ENCODE results near the gene SMIM23.

SMIM23 gene

GRCh38 chr5:171785517-171785916 lies at the start of gene SMIM23:
SMIM23 (plus strand) TSS chr5:171785817; CDS start chr5:171785872, 55 bp downstream.
- no peak for DNase-seq

DNA sequence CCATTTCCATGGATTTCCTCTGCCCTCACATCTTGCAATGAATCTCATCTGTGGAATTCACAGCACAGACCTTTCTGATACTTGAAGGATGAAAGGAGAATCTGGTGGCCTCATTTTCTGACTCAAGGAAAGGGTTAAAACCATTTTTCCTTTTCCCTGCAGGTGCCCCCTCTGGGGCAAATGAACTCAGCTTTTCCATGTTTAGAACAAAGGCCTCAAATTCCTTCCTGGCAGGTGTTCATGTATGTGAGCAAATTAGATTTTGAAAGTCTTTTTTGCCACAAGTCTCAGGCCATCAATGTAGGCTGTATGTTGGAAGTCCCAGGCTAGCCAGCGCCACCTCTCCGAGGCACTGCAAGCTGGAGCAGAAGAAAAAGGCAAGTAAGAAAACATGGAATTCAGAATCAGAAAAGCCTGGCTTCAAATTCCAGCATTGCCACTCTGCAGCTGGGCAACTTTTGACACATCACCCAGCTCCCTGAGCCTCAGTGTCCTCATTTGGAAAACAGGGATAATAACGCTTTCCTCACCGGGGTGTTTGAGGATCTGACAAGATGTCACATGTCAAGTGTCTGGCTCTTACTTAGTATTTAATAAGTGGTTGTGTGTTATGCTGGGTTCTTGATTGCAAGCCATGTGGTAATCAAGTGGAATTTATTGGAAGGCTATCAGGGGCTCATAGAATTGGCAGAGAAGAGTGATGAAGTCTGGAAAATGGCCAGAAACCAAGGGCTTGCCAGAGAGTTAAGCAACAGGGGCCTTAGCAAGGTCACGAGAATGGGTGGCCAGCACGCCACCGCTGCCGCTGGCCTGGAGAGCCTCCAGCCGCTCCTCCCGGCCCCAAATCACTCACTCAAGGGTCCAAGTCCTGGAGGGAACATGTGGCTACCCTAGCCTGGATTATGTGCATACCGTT lies 48.4 kb upstream of the SMIM23 start:
- DNase-seq: no peak

DNA sequence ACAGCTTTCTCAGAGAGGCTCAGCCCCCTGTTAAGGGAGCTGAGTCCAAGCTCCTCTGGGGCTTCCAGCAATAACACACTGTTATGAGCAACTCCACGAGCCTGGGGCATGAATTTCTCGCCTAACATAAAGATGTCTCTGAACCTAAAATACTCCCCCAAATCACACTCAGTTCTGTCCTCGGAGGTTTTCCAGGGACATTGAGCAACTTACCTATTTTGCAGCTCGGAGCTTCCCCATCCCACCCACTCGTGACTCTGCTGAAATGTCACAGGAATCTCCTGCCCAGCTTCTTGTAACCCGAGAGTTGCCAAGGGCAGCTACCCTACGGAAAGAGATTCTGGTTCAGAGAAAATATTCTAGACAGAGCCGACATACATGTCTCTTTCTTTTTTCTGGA lies 47.1 kb upstream of the SMIM23 start:
- no peak for DNase-seq

- no peak for DNase-seq
Measured at GRCh38 chr5:171739271-171739670, 46.3 kb upstream of the SMIM23 start.

DNA sequence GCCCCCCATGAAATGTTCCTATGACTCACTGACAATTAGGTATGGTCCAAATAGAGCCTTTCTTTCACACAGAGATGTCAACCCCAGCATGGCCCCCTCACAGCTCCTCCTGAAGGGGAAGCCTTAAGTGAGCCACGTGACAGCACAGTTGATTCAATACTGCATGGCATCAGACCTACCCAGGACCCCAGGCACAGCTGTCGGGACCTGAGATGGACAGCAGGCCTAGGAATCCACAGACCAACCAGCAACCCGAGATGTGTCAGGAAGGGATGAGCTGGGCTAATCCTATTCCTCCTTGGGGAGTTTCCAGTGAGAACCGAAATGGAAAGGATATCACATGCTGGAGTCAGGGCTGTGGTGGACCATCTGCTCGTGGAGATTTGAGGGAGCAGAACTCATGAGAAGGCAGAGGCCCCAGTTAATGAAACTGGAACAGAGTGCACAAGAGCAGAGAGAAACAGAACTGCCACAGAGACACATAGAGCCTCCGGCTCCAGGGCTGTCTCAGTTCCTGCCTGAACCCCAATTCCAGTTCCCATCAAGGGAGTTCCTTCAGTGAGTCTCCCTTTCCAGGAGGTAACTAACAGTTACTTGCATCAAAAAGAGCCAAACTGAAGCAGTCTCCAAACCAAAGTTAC lies 42.1 kb upstream of the SMIM23 start:
- no peak for DNase-seq

- no peak for DNase-seq
Measured at GRCh38 chr5:171744264-171744663, 41.4 kb upstream of the SMIM23 start.

- DNase-seq: no peak
Measured at GRCh38 chr5:171744882-171745281, 40.7 kb upstream of the SMIM23 start.

DNA sequence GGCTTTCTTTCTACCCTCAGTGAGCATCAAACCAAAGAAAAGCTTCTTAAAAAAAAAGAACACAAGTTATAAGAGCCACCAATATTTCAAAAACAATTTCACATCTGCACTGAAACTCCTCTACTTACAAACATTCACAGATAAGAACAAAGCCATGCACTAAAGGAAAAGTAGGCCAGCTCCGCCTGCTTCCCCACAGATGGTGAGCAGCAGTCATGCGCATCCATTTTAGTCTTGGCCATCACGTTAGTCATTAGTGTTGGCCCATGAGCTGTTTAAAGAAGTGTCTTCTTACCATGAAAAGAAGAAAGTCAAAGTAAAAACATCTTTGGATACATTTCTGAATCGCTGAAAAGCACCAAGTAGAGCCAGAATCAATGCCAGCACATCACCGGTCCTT lies 40.0 kb upstream of the SMIM23 start:
- DNase-seq: no peak

GRCh38 chr5:171747061-171747859 lies 38.4 kb upstream of the SMIM23 start:
- no peak for DNase-seq

DNA sequence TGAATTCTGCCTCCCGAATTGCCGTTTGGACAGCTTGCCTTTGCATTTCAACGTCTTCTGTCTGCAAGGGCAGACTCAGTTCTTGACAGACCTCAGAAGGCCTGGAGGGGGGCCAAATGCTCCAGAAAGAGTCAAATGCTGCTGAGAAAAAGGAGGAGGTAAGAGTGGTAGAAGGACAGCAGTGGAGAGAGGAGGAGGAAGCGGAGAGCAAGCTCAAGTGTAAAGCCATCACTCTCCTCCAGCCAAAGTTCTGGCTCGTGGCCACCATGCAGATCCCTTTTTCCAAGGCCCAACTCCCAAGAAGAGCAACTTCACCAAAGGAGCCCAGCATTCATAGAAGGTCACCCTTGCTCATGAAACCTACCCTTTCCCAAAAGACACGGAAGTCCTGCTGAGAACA lies 36.9 kb upstream of the SMIM23 start:
- DNase-seq: no peak

DNA sequence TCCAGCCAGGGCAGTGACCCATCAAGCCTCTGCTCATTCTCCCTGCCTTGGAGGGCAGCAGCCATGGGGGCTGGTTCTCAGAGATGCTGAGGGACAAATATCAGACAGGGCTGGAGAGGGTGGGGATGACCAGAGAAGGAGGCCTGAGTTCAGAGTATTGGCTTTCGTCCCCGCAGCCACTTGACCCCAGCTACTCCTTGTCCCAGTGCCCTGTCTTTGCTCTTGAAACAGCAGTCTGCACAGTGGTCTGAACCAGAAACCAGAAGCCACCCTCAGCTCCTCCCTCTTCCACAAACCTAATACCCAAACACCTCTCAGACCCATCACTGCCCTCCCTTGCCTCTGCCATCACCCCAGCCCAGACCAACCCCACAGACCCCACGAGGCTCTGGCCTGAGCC lies 36.3 kb upstream of the SMIM23 start:
- no peak for DNase-seq

- no peak for DNase-seq
Measured at GRCh38 chr5:171750311-171750788, 35.3 kb upstream of the SMIM23 start.

- DNase-seq: no peak
Measured at GRCh38 chr5:171755354-171755821, 30.2 kb upstream of the SMIM23 start.

GRCh38 chr5:171757853-171758535 lies 27.6 kb upstream of the SMIM23 start:
- DNase-seq: no peak

- DNase-seq: no peak
Measured at GRCh38 chr5:171759777-171760176, 25.8 kb upstream of the SMIM23 start.

DNA sequence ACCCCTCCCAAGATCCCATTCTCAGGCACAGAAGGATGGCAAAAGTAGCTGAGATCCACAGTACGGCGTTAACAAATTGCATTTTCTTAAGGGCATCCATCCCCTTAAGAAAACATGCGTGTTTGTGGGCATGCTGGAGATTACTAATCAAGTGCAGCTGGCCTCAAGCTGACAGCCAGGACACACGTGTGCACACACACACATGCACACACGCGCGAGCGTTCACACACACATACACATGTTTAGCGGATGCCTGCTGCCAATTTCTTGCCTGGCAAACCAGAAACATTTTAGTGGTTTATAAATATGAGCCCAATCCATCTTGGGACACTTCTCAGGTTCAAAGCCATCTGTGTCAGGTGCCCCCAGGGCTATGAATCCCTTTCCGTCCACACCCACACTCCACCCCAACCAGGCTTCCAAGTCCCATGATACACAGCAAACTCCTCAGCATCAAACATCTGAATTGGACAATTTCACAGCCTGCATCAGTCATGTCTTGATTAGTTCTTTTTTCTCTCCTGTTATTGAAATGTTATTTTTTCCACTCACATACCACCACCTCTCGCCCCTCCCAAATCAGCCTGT lies 23.5 kb upstream of the SMIM23 start:
- DNase-seq: no peak

- DNase-seq: no peak
Measured at GRCh38 chr5:171762903-171763302, 22.7 kb upstream of the SMIM23 start.

GRCh38 chr5:171764265-171764664 lies 21.4 kb upstream of the SMIM23 start:
- DNase-seq: no peak

DNA sequence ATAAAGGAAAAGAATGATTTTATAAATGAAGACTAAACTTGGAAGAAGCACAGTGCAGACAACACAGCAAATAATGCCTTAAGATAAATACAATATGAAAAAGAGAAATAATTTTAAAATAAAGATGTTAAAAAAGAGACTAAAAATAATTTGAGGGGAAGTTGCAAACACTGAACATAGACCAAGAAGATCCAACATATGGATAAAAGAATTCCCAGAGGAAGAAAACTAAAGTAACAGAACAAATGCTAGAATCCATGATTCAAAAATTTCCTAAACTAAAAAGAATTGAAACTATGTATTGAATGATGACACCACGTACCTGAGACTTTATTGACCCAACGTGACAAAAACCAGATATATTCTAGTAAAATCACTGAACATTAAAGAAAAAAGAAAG lies 18.7 kb upstream of the SMIM23 start:
- DNase-seq: no peak

DNA sequence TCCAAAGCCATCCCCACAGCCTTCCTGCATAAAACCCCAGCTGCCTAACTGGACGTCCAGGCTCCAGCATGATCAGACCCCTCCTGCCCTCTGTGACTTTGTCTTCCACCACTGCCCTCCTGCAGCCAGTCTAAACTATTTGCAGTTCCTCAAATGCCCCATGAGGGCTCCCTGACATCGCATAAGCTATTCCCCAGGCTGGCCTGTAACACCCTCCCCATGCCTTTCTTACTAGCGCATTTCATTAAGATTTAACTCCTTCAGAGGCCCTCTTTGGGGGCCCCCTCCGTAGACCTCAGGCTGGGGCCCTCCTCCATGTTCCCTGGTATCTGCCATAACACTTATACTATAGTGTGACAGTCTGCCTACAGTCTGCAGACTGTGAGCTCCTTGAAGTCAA lies 15.5 kb upstream of the SMIM23 start:
- no peak for DNase-seq

GRCh38 chr5:171771856-171772255 lies 13.8 kb upstream of the SMIM23 start:
- no peak for DNase-seq

GRCh38 chr5:171773106-171773505 lies 12.5 kb upstream of the SMIM23 start:
- DNase-seq: no peak

Measured in NCI-H1048 (cell line).